DMS 273 (cell line): ENCODE results near the gene TMEM207.

Experiments used
- DNase-seq: peaks from one replicate; lab custom pipeline; 2025; ENCODE audit not compliant: unreplicated experiment; lab: John Stamatoyannopoulos, UW

Gene TMEM207

DNA sequence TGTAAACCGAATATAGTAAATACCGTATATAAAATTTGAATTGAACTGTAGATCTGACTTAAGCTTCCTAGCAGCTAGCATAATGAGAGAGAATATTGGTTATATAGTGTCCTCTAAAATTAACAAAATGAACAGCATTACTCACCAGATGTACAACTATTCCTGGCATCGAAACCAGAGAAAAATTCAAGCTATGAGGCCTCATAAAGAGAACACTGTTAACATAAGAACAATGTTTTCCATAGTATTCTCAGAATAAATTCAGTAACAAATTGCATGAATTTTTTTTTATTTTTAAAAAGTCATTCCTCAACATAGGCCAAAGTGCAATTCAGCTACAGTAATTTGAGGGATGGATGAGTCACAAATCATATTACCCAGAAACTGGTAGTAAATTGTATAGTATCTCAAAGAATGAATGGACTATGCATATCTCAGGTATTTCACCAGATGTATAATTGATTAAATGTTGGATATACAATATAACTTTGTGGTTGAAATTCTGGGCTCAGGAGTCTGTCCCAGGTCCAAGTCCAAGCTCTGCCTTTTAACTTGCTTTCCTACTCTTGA lies 5.0 kb downstream of the TMEM207 start:
- no peak for DNase-seq

DNA sequence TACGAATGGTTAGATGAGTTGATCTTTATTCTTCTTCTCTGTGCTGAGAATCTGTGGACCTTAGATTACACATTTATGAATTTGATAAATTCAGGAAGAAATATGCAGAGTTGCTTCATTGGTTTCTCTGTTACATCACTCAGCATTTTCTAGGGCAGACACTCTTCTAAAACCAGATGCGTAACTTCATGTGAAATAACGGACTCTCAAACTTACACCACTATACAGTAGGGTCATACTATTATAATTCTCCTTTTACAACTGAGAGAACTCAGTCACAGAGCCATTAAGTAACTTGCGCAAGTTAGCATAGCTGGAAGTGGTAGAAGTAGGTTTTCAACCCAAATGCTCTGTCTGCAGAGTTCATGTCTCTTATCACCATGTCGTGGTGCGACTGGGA lies 5.7 kb downstream of the TMEM207 start:
- no peak for DNase-seq

DNA sequence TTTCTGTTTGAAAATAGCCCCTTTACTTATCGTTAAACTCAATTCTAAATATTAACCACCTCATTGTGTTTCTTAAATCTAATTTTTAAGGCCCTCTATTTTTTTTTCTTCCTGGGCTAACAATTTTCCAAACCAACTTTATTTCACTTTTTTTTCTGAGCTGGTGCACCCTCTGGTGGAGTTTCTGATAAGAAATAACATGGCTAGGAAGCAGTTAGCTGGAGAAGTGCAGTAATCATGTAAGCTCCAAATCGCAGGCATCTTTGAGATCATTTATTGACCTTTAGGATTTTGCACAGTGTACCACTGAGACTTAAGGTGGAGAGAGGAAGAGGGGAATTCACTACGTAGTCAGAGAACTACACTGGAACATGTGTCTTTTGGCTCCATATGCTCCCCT lies 6.4 kb downstream of the TMEM207 start:
- no peak for DNase-seq

DNA sequence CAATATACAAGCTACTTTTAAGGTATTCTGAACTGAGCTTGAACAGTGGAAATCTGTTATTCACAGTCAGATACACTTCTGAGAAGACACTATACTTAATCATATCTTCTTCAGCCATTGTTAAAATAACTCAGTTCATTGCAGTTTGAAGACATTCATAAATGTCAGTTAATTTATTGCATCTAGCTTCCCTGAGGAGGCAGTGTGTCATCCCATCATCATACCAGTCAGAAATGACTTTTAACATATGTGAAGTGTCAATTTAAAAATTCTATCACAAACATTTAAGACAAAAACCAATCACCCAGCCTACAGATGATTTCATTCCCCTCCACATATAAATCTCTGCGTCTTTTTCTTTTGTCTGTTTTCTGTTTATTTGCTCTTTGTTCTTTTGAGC lies 7.5 kb downstream of the TMEM207 start:
- no peak for DNase-seq

DNA sequence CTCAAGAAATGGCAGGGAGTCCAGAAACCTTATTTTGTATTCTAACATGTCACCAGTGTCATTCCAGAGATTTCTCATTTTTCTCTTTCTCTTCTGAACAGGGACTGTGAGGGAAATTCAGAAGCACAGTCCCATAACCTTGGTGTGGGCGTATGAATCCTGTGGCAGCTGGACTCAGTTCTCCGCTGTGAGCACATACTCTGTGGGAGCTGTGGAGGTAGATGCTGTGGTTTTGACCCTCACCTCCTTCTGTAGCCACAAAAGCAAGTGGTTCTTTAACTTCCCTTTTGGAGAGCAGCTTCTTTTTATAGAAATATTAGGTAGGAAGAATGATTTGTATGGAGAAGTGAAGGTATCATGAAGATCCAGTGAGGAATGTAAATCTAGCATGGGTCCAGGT lies 13.4 kb downstream of the TMEM207 start:
- no peak for DNase-seq

DNA sequence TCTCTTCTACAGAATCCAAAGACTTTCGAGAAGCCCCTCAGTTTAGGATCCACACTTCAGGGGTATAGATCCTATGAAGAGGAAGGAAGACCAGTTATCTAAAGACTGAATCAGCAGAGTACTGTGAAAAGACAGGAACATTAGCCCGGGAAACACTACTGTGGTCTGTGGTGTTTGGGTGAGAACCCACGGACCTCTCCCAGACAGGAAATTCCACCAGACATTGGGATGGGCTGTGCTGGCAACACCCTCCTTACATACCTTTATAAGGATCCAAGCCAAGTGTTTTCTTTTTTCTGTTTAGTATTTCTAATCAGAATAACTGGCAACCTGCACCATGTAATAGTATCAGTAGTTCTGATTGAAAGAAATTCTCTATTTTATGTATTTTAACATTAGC lies 14.1 kb downstream of the TMEM207 start:
- DNase-seq: no peak

DNA sequence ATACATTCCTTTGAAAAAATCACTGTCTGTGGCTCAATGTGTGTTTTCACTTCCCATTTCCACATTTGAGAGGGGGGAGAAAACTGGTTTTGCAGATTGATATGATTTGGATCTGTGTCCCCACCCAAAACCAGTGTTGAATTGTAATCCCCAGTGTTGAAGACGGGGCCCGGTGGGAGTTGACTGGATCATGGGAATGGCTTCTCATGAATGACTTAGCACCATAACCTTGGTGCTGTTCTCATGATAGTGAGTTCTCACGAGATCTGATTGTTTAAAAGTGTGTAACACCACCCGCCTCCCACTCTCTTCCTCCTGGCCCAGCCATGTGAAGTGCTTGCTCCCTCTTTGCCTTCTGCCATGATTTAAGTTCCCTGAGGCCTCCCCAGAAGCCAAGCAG lies 16.1 kb downstream of the TMEM207 start:
- no peak for DNase-seq

DNA sequence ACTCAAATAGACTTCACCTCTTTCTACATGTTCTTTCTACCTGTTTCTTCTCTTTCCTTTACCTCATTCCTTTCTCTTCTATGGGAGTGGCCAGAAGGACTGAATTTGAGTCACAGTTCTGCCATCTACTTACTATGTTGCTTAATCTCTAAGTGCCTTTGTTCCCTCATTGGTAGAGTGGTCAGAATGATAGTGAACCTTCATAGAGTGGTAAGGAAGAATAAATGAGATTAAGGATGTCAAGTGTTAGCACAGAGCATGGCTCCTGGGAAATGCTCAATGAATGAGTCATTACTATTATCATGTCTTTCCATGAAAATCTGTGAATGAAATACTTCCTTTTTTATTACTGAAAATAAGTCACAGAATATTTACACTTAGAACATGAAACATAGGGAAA lies 17.5 kb downstream of the TMEM207 start:
- DNase-seq: no peak

DNA sequence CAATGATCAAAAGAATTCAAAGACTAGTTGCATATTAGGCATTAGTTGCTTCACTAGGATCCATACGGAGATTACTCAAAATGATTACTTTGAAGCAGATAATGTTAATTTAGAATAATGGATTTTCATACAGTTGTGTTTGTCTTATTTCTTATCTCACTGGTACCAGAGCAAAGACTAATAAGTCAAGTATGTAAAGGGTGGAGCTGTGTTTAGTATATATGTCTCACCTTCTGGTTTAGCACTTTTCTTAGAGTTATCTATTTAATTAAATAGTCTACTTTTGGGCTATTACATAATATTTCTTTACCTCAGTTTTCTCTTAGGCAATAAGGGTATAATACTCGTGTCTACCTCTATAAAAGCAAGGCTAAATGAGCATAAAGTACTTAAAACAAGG lies 18.8 kb downstream of the TMEM207 start:
- no peak for DNase-seq

DNA sequence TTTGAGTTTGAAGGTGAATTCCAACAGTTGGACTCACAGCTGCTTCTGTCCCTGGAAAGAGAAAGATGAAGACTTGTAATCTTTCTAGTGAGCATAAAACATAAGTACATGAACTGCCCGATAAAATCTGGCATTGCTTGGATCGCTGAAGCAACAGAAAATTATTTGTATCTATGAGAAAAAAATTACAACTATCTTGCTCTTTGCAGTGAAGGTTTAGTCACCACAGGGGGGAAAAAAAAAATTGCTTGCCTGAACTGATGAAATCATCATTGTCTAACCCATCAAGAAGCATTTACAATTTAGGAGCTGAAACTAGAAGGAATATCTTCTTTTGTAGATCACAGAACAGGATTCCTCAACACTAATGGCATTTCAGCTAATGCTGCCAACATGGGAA lies 20.0 kb downstream of the TMEM207 start:
- no peak for DNase-seq

DNA sequence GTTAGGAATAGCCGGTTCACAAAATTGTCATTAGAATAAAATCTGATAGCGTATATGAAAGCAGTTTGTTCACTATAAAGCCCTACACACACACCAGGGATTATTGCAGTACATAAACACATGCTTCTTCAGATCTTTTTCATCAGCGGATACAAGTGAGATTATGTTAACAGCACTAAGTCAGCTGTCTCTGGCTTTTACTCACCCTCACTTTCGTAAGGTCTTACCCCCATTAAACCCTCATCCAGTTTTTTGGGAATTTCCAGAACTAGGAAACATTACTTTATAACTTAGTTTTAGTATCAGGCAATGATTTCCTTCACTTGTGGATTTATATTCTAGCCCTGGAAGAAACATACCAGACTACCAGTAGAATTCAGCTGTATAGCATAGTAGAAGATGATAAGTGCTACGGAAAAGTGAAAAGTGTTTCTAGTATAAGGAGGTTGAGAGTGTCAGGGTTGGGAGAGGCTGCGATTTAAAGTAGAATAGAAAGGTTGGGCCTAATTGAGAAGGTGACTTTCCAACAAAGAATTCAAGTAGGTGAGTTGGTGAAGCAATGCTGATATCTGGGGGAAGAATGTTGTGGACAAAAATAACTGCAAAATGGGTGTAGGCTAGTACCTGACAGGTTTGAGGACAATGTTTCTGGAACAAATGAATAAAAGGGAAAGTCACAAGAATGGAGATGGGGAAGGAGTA lies 22.7 kb downstream of the TMEM207 start:
- DNase-seq: no peak

DNA sequence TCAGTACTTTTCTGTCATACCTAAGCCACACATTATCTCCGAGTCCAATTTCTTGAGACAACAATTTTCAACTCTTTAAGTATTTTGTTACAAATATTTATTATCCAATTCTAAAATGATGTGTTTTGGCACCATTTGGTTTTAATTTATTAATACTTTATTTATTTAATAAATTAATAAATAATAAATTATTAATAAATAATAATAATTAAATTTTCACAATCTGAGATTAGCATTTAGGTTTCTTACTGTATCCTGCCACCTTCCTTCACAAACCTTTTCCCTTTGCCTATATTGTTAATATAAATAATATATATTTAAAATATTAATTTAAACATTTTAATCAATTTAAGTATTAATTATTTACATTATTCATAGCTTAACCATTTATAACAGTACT lies 23.9 kb downstream of the TMEM207 start:
- no peak for DNase-seq

DNA sequence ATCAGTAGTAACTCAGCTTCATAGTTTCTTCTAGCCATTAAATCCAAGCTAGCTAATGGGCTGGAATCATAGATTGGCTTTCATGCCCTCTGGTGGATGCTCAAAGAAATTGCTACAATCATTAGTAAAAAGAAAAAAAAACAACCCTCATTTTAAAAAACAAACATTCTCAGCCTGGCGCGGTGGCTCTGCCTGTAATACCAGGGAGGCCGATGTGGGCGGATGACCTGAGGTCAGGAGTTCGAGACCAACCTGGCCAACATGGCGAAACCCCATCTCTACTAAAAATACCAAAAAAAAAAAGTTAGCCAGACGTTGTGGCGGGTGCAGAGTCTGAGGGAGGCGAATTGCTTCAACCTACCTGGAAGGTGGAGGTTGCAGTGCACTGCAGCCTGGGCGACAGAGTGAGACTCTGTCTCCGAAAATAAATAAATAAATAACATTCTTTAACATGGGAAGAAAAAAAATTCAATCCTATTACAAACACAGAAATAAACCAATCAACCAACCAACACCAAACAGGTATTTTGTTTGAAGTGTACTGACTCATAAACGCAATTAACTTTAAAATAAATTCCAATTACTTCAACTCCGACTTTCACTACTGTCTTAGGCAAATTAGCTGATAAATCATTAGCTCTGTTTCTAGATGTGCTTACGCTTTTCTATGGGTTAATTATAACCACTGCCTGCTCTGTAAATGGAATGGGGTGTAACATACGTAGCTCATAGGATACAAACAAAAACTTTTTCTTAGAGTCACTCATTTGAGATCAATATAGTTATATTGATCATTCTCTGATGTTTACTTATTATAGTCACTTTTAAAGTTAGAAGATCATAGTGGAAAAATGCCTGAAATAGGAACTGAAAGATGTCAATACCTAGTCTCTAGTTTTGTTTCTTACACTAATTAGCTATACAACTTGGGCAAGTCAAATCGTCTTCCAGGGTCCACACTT lies 24.9 kb downstream of the TMEM207 start:
- peak; percentile 79 for DNase-seq

DNA sequence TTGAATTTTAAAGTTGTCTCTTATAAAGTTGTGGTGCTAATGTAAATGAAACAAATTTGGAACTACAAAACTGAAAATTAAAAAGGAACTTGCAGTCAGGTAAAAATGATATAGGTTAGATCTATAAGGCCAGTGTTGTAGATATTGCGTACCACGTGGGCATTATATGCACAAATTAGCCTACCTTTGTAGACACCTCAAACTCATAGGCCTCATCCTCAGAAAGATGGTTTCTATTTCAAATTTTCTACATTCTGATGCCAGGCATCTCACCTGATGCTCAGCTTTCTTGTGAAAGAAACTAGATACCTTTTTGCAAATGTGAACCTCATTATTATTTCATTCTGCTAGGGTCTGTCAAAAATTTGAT lies 25.6 kb downstream of the TMEM207 start:
- no peak for DNase-seq

DNA sequence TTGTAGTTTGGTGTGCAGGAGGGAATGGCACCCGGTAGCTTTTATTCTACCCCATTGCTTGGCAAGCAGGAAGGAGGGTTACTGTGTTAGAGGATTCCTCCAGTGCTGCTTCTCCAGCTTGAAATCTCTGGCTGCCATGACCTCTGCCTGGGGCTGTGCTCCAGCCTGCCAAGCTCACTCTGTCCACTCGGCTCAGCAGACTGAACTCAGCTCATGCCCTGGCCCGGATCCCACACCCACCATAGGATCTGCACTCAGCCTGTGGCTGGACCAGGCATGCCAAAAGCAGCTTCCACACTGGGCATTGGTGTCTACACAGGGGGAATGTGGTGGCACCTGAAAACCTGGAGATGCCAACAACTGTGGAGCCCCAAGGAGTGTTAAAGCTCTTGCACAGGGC lies 35.4 kb downstream of the TMEM207 start:
- no peak for DNase-seq

DNA sequence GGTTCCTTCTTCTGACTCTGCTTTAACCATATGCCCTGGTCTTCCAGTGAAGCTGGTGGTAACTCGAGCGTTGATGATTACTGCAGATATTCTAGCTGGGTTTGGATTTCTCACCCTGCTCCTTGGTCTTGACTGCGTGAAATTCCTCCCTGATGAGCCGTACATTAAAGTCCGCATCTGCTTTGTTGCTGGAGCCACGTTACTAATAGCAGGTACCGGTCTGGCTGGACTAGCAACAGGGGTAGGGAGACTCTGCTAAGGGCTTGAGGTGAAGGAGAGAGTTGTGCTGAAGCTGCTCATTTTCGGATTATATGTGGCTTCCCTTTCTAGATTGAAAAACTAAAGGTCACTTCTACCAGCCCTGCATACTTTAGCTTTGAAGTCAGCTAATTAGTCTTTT lies 45.0 kb downstream of the TMEM207 start:
- DNase-seq: no peak

DNA sequence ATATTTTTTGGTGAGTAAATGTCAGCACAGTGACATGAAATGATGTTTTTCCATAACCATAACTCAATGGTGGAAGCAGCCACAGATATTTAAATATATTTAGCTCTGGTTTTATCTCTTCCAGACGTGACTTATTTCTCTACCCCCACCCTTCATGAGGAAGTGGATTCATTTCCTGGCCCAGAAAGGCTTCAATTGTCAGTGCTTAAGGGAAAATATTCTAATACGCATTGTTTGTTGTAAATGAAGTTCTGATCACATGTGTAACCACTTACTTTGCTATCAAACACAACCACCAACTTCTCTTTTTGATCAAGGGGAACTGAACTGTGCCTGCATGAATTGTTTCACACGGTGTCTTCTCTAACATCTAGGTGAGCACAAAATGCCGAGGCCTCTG lies 47.7 kb downstream of the TMEM207 start:
- DNase-seq: no peak

DNA sequence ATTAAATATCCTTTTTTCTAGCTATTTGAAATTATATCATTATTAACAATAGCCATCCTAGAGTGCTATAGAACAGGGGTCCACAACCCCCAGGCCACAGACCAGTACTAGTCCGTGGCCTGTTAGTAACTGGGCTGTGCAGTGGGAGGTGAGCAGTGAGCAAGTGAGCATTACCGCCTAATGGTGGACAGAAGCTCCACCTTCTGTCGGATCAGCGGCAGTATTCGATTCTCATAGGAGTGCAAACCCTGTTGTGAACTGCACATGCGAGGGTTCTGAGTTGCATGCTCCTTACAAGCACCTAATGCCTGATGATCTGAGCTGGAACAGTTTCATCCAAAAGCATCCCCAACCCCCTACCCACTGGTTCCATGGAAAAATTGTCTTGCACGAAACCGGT lies 50.0 kb downstream of the TMEM207 start:
- no peak for DNase-seq

DNA sequence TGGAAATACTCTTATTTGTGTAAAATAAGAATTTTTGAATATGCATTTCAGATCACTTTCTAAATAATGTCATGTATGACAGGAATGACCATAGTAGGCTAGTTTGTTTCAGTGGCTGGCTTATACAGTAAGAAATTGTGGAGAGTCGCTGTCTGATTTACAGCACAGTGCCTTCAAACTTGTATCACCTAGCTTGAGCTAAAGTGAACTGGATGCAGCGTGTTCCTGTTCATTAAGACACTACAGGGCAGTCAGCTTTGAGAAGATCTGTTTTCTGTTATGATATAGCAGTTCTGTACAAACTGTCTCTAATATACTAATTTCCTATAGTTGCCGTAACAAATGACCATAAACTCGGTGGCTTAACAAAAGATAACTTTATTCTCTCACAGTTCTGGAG lies 51.8 kb downstream of the TMEM207 start:
- DNase-seq: no peak

DNA sequence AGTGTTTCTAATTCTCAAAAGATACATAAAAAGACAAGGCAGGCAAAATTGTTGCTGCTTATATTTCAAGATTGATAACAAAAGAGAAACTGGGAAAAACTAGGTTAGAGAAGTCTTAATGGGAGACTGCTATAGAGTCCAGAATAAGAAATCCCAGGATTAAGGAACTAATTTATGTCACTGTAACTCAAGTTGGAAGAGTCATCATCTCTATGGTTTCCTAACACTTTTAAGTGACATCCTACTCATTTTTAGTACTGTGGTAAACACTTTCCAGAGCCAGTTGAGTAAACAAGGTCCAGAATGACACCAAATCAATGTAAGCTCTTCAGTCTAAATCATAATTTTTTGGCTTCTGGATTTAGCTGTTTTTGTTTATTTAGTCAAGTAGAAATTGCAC lies 53.7 kb downstream of the TMEM207 start:
- DNase-seq: no peak

DNA sequence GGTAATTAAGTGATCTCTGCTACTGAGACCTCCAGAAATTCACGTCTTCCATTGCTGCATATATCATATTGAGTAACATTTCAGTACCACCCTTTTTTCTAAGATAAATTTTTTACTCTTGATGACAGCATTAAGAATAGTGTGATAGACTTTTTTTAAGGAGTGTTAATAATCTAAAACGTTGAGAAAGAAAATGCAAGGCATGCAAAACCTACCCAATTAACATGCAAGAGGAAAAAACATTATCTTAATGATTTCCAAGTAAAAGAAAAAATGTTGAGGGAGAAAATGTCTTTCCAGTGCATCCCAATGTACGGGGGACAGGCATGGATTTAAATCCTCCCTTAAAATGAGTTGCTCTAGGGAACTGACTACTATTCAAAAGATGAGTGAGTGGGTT lies 61.0 kb downstream of the TMEM207 start:
- no peak for DNase-seq

DNA sequence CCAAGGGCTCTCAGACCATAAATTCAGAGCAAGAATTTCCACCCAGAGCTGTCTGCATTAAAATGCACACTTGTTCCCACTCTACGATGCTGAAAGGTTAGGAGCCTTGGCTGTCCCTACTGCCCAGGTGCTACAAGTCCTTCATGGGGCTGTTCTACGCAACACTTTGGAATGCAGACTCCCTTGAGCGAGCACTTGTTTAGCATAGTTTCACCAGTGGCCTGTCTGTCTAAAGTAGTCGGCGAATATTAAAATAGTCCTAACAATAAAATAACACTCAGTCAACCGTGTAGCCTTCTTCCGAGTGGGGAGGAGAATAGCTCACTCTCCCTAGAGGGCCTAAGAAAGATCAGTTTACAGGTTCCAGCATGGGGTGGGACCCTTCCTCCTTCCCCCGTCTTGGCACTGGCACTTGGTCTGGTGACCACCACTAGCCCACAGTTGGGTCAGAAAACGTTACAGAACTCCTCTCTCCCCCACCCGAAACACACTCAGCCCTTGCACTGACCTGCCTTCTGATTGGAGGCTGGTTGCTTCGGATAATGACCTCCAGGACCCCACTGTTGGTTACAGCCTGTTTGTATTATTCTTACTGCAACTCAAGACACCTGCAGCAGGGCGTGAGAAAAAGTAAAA lies 62.0 kb downstream of the TMEM207 start, which contains the start of gene CLDN16:
Gene CLDN16, plus strand, starts transcription at position 586 of the 636 bp plus-strand sequence. CDS start 167 bp downstream, outside the sequence.
- no peak for DNase-seq
